HepG2 (cell line): ENCODE measurements around the gene ZFP82. TPM values are rescaled to one million over a fixed set of nuclear protein-coding genes. Genes with fewer than 3 reads are reported as not detected.

ENCODE experiments used
- ATAD3A ChIP-seq: sonication (generic); formaldehyde crosslinking; IDR thresholded peaks from 2 replicates; pipeline ENCODE4 v1.4.0; 2020; ENCODE audit warnings: missing genetic modification reagents
- ISX ChIP-seq: sonication (generic); formaldehyde crosslinking; conservative IDR thresholded peaks from 2 replicates; pipeline ENCODE4 v1.5.0; 2020; ENCODE audit warnings: missing genetic modification reagents
- JUNB ChIP-seq: sonication (generic); formaldehyde crosslinking; IDR thresholded peaks from 2 replicates; pipeline ENCODE4 v1.8.0; 2022; ENCODE audit warnings: missing genetic modification reagents, mild to moderate bottlenecking, borderline replicate concordance
- MAFG ChIP-seq: sonication (generic); formaldehyde crosslinking; IDR thresholded peaks from 2 replicates; pipeline ENCODE4 v1.5.1; 2020; ENCODE audit warnings: mild to moderate bottlenecking, missing genetic modification reagents
- NFE2L2 ChIP-seq: fragments of 150-350 bp; IDR thresholded peaks from 2 replicates; pipeline ENCODE4 v1.6.1; 2014; ENCODE audit warnings: low read length
- NR1H2 ChIP-seq: sonication (generic); formaldehyde crosslinking; IDR thresholded peaks from 2 replicates; pipeline ENCODE4 v1.8.1; 2022; ENCODE audit warnings: low read depth, missing genetic modification reagents, borderline replicate concordance
- REL ChIP-seq: sonication (generic); formaldehyde crosslinking; conservative IDR thresholded peaks from 2 replicates; pipeline ENCODE4 v1.8.0; 2022; ENCODE audit warnings: mild to moderate bottlenecking, missing genetic modification reagents, moderate library complexity
- SMAD1 ChIP-seq: sonication (generic); formaldehyde crosslinking; IDR thresholded peaks from 2 replicates; pipeline ENCODE4 v1.4.0; 2020; ENCODE audit warnings: missing genetic modification reagents, low read depth, mild to moderate bottlenecking, borderline replicate concordance
- THAP11 ChIP-seq: IDR thresholded peaks from 2 replicates; pipeline ENCODE4 v1.6.1; 2016; ENCODE audit warnings: missing biosample characterization, missing genetic modification reagents
- ZFP36L1 ChIP-seq: sonication (generic); formaldehyde crosslinking; IDR thresholded peaks from 2 replicates; pipeline ENCODE4 v1.8.0; 2022; ENCODE audit warnings: mild to moderate bottlenecking, missing genetic modification reagents, moderate library complexity
- ZKSCAN8 ChIP-seq: IDR thresholded peaks from 2 replicates; pipeline ENCODE4 v1.6.1; 2016; ENCODE audit warnings: borderline replicate concordance, missing genetic modification reagents, missing compliant biosample characterization
- ZNF124 ChIP-seq: sonication (generic); formaldehyde crosslinking; IDR thresholded peaks from 2 replicates; pipeline ENCODE4 v1.4.0; 2020; ENCODE audit warnings: missing genetic modification reagents
- ZNF382 ChIP-seq: sonication (generic); formaldehyde crosslinking; IDR thresholded peaks from 2 replicates; pipeline ENCODE4 v1.5.0; 2020; ENCODE audit warnings: missing genetic modification reagents, mild to moderate bottlenecking, borderline replicate concordance
- ZNF670 ChIP-seq: sonication (generic); formaldehyde crosslinking; IDR thresholded peaks from 2 replicates; pipeline ENCODE4 v1.8.0; 2022; ENCODE audit warnings: mild to moderate bottlenecking, missing genetic modification reagents, borderline replicate concordance
- polyA plus RNA-seq, 8 experiments: library from polyadenylated mRNA; depleted of rRNA in 3 of 8; stranded (reverse) in 7 of 8; unstranded in 1 of 8; fragments of >200 nt; fragmentation: Illumina TruSeq in 4 of 8; extraction: Trizol in 4 of 8; gene quantifications; 2 replicates each; pipeline versions ENCODE4 v1.2.1 to v1.2.3, GENCODE V29; 2011 to 2016; ENCODE audit warnings: low read depth in 4 of 8, missing spikeins in 1 of 8, mixed read lengths in 1 of 8; ENCODE audit not compliant: insufficient read depth in 1 of 8
- total RNA-seq, 5 experiments: library from RNA; depleted of rRNA; stranded (reverse); fragments of >200 nt; fragmentation: Illumina TruSeq; extraction: Trizol; gene quantifications; 2 replicates each; pipeline ENCODE4 v1.2.3, GENCODE V29; 2016; ENCODE audit warnings: low read depth in 1 of 5
- TF ChIP-seq, protein P1 (sequence below): sonication (generic); formaldehyde crosslinking; IDR thresholded peaks from 2 replicates; pipeline ENCODE4 v1.5.0; 2020; ENCODE audit warnings: mild to moderate bottlenecking, missing genetic modification reagents
- TF ChIP-seq, protein P2 (sequence below): IDR thresholded peaks from 2 replicates; pipeline ENCODE4 v1.6.1; 2012; ENCODE audit warnings: low read depth, low read length, improper control_type of control experiment
- TF ChIP-seq, protein P3 (sequence below): sonication (generic); formaldehyde crosslinking; IDR thresholded peaks from 2 replicates; pipeline ENCODE4 v1.8.0; 2022; ENCODE audit warnings: mild to moderate bottlenecking, missing genetic modification reagents, borderline replicate concordance
- TF ChIP-seq, protein P4 (sequence below): sonication (generic); formaldehyde crosslinking; IDR thresholded peaks from 2 replicates; pipeline ENCODE4 v1.5.0; 2020; ENCODE audit warnings: missing genetic modification reagents, mild to moderate bottlenecking, borderline replicate concordance
- TF ChIP-seq, protein P5 (sequence below): sonication (generic); formaldehyde crosslinking; IDR thresholded peaks from 2 replicates; pipeline ENCODE4 v1.4.0; 2020; ENCODE audit warnings: missing genetic modification reagents, borderline replicate concordance

Gene ZFP82
- total and polyA plus RNA-seq, 2 of the 13 experiments (the other 11 are each of a cell fraction or from before 2014, with no cell fraction given): 1.7 to 4.3 TPM

DNA sequence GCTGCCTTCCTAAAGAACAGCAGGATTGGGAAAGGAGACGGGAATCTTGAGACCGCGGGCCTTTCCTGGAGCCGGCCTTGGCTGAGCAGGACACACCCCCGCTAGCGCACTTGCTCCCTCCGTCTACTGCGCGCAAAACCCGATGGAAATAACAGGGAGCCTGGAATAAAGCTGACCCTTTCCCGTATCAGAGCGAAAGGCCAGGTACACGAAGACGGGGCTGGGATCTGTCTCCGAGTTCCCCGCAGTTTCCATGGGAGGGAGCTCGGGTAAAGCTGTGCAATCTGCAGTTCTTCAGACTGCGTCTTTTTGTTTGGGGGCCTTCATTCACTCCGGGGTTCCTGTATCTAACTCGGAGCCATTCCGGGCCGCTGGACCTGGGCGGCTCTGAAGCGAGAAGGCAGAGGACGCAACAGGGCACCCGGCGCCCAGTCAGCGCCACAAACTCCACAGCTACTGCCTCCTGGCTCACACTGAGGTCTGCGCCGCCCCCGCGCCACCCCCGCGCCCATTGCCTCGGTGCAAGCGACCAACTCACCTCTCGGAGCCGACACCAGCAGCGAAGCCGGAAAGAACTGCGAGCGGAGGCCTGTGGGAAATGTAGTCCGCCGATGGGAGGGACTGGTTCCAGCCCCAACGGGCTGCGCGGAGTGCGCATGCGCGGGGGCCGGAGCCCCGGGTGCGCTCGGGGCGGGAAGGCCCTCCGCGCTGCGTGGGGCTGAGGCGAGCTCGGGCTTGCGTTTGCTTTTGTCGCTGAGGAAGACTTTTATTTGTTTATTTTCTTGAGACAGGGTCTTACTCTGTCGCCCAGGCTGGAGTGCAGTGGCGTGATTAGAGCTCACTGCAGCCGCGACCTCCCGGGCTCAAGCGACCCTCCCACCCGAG is 39.6 kb downstream of the ZFP82 start, which contains the start of gene ZFP14 (continued):
- TF ChIP-seq REL (CRISPR knock-in tag) (no peak), ZNF670 (CRISPR knock-in tag) (no peak; the same call in 1 of the 2 replicates), MAFG (CRISPR knock-in tag) (no peak), JUNB (CRISPR knock-in tag) (no peak), ATAD3A (CRISPR knock-in tag) (no peak), ZFP36L1 (no peak), SMAD1 (CRISPR knock-in tag) (0 out of 2 replicates have a peak, but pooled peaks have one; percentile 74), ZNF382 (CRISPR knock-in tag) (no peak), ZNF124 (CRISPR knock-in tag) (peak; percentile 26; the same call in 1 of the 2 replicates), NFE2L2 (no peak), THAP11 (peak; percentile 99), ISX (peak; percentile 72; the same call in 1 of the 2 replicates), ZKSCAN8 (CRISPR knock-in tag) (no peak), NR1H2 (CRISPR knock-in tag) (no peak)
- TF ChIP-seq, protein P1, sequence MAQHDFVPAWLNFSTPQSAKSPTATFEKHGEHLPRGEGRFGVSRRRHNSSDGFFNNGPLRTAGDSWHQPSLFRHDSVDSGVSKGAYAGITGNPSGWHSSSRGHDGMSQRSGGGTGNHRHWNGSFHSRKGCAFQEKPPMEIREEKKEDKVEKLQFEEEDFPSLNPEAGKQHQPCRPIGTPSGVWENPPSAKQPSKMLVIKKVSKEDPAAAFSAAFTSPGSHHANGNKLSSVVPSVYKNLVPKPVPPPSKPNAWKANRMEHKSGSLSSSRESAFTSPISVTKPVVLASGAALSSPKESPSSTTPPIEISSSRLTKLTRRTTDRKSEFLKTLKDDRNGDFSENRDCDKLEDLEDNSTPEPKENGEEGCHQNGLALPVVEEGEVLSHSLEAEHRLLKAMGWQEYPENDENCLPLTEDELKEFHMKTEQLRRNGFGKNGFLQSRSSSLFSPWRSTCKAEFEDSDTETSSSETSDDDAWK (CRISPR knock-in tag): no peak
- TF ChIP-seq, protein P2, sequence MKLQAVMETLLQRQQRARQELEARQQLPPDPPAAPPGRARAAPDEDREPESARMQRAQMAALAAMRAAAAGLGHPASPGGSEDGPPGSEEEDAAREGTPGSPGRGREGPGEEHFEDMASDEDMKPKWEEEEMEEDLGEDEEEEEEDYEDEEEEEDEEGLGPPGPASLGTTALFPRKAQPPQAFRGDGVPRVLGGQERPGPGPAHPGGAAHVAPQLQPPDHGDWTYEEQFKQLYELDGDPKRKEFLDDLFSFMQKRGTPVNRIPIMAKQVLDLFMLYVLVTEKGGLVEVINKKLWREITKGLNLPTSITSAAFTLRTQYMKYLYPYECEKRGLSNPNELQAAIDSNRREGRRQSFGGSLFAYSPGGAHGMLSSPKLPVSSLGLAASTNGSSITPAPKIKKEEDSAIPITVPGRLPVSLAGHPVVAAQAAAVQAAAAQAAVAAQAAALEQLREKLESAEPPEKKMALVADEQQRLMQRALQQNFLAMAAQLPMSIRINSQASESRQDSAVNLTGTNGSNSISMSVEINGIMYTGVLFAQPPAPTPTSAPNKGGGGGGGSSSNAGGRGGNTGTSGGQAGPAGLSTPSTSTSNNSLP: no peak
- TF ChIP-seq, protein P3, sequence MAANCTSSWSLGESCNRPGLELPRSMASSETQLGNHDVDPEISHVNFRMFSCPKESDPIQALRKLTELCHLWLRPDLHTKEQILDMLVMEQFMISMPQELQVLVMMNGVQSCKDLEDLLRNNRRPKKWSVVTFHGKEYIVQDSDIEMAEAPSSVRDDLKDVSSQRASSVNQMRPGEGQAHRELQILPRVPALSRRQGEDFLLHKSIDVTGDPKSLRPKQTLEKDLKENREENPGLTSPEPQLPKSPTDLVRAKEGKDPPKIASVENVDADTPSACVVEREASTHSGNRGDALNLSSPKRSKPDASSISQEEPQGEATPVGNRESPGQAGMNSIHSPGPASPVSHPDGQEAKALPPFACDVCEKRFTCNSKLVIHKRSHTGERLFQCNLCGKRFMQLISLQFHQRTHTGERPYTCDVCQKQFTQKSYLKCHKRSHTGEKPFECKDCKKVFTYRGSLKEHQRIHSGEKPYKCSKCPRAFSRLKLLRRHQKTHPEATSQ (CRISPR knock-in tag): 0 out of 2 replicates have a peak, but pooled peaks have one; percentile 29
- TF ChIP-seq, protein P4, sequence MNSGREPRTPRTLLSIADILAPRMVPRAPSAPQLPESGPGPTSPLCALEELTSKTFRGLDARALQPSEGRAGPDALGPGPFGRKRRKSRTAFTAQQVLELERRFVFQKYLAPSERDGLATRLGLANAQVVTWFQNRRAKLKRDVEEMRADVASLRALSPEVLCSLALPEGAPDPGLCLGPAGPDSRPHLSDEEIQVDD (CRISPR knock-in tag): no peak
- TF ChIP-seq, protein P5, sequence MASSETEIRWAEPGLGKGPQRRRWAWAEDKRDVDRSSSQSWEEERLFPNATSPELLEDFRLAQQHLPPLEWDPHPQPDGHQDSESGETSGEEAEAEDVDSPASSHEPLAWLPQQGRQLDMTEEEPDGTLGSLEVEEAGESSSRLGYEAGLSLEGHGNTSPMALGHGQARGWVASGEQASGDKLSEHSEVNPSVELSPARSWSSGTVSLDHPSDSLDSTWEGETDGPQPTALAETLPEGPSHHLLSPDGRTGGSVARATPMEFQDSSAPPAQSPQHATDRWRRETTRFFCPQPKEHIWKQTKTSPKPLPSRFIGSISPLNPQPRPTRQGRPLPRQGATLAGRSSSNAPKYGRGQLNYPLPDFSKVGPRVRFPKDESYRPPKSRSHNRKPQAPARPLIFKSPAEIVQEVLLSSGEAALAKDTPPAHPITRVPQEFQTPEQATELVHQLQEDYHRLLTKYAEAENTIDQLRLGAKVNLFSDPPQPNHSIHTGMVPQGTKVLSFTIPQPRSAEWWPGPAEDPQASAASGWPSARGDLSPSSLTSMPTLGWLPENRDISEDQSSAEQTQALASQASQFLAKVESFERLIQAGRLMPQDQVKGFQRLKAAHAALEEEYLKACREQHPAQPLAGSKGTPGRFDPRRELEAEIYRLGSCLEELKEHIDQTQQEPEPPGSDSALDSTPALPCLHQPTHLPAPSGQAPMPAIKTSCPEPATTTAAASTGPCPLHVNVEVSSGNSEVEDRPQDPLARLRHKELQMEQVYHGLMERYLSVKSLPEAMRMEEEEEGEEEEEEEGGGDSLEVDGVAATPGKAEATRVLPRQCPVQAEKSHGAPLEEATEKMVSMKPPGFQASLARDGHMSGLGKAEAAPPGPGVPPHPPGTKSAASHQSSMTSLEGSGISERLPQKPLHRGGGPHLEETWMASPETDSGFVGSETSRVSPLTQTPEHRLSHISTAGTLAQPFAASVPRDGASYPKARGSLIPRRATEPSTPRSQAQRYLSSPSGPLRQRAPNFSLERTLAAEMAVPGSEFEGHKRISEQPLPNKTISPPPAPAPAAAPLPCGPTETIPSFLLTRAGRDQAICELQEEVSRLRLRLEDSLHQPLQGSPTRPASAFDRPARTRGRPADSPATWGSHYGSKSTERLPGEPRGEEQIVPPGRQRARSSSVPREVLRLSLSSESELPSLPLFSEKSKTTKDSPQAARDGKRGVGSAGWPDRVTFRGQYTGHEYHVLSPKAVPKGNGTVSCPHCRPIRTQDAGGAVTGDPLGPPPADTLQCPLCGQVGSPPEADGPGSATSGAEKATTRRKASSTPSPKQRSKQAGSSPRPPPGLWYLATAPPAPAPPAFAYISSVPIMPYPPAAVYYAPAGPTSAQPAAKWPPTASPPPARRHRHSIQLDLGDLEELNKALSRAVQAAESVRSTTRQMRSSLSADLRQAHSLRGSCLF (CRISPR knock-in tag): no peak
